ENCODE results near the gene TTC33. TPM values are rescaled to one million over a fixed set of nuclear protein-coding genes. Genes with fewer than 3 reads are reported as not detected.

TTC33 gene
- total and polyA plus RNA-seq, 2 of the 4 experiments (the other 2 are of a cell fraction), result 3.1 to 8.1 TPM

DNA sequence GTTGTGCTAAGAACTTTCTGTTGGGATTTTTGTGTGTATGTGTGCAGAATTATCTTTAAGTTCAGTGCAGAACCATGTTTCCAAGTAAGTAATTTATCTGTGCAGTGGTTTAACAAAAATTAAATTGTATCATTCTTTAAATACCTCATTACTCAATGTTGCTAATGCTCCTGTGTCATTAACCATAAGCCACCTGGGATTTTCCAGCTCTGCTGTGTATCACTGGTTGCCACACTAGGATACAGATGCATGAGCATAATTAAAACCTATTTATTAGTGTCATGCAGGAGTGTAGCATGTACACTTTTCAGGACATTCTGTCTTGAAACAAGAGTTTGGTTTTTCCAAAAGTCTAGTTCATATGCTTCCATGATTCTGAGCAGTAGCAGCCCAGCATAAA, 196.5 kb downstream of the TTC33 start:
- Histone ChIP-seq H2AFZ (replicated peaks; ENCODE audit: low read length, poor library complexity) (no peak overlapping the region), H3K27me3 (ENCODE audit: control insufficient read depth, insufficient read depth, low read length) (no peaks in the 10 kb centered on the region), H2BK20ac (ENCODE audit: low read depth, low read length) (no peak overlapping the region), H3K14ac (replicated peaks; ENCODE audit: low read depth, low read length) (0 out of 2 replicates have a peak overlapping the region, but pooled peaks have one; percentile 69), H4K20me1 (ENCODE audit: insufficient read depth, low read length) (no peaks in the 10 kb centered on the region), H3K56ac (ENCODE audit: extremely low read depth, insufficient read depth, low read length) (no peak overlapping the region), H3K4ac (ENCODE audit: low read depth, low read length) (no peak overlapping the region), H3K9me1 (ENCODE audit: insufficient read depth, low read length) (no peaks in the 10 kb centered on the region), H4K8ac (ENCODE audit: low read depth in 2 of 2, low read length in 2 of 2) (no peak overlapping the region), H3K9ac (ENCODE audit: low read depth, low read length) (no peak overlapping the region), H3K4me2 (ENCODE audit: low read depth, low read length) (no peak overlapping the region), H3K23ac (ENCODE audit: low read depth, low read length) (no peak overlapping the region), H2AK5ac (ENCODE audit: low read depth, low read length) (no peak overlapping the region), H3K4me1 (ENCODE audit: control insufficient read depth, insufficient read depth, low read length) (peaks cover 2% of the 10 kb centered on the region; the same call in 1 of the 2 replicates), H3K4me3 (ENCODE audit: insufficient read depth, low read depth, low read length) (no peak overlapping the region), H3K9me3 (ENCODE audit: control insufficient read depth, insufficient read depth, low read length) (no peaks in the 10 kb centered on the region), H3K27ac (ENCODE audit: insufficient read depth, low read length) (no peak overlapping the region), H2BK120ac (ENCODE audit: low read depth, low read length) (no peak overlapping the region), H4K5ac (ENCODE audit: low read depth, low read length) (peak overlapping the region; percentile 30; the same call in 1 of the 2 replicates), H4K91ac (ENCODE audit: insufficient read depth, low read depth, low read length) (no peak overlapping the region), H2BK15ac (ENCODE audit: low read depth, low read length) (no peak overlapping the region), H3K79me1 (ENCODE audit: low read depth in 1 of 2, low read length in 2 of 2) (no peaks in the 10 kb centered on the region), H2AK9ac (replicated peaks; ENCODE audit: low read depth, low read length, poor library complexity) (no peak overlapping the region), H2BK5ac (ENCODE audit: low read depth, low read length, poor library complexity, severe bottlenecking) (peak overlapping the region; percentile 38), H3K36me3 (ENCODE audit: control insufficient read depth, insufficient read depth, low read length) (no peaks in the 10 kb centered on the region), H3K18ac (ENCODE audit: low read depth, low read length) (peak overlapping the region; percentile 32; the same call in 1 of the 2 replicates)
- ATAC-seq (ENCODE audit: low read depth) (no peak; the same call in 1 of the 2 replicates), DNase-seq (no peak)
- POLR2A ChIA-PET (ENCODE audit: unreplicated experiment), result no interaction called here
- TF ChIP-seq POLR2A (IDR thresholded peaks at IDR 0.05; ENCODE audit: low read depth, low read length) (no peak), FOS (IDR thresholded peaks at IDR 0.05; ENCODE audit: low read depth, low read length) (no peak), MXI1 (IDR thresholded peaks at IDR 0.05; ENCODE audit: borderline replicate concordance, low read depth, low read length) (no peak), SMC3 (IDR thresholded peaks at IDR 0.05; ENCODE audit: low read depth, low read length) (no peak), BHLHE40 (IDR thresholded peaks at IDR 0.05; ENCODE audit: low read depth, low read length) (no peak), MAFK (IDR thresholded peaks at IDR 0.05; ENCODE audit: low read depth, low read length) (no peak), CHD1 (IDR thresholded peaks at IDR 0.05; ENCODE audit: low read depth, low read length) (no peak), RAD21 (IDR thresholded peaks at IDR 0.05; ENCODE audit: low read length) (no peak), RFX5 (IDR thresholded peaks at IDR 0.05; ENCODE audit: low read depth, low read length) (no peak), MAZ (IDR thresholded peaks at IDR 0.05; ENCODE audit: borderline replicate concordance, low read depth, low read length) (no peak), RCOR1 (IDR thresholded peaks at IDR 0.05; ENCODE audit: insufficient replicate concordance, low read length) (no peak), NFE2L2 (IDR thresholded peaks at IDR 0.05; ENCODE audit: low read depth, low read length) (no peak)
- TF ChIP-seq, protein P1, sequence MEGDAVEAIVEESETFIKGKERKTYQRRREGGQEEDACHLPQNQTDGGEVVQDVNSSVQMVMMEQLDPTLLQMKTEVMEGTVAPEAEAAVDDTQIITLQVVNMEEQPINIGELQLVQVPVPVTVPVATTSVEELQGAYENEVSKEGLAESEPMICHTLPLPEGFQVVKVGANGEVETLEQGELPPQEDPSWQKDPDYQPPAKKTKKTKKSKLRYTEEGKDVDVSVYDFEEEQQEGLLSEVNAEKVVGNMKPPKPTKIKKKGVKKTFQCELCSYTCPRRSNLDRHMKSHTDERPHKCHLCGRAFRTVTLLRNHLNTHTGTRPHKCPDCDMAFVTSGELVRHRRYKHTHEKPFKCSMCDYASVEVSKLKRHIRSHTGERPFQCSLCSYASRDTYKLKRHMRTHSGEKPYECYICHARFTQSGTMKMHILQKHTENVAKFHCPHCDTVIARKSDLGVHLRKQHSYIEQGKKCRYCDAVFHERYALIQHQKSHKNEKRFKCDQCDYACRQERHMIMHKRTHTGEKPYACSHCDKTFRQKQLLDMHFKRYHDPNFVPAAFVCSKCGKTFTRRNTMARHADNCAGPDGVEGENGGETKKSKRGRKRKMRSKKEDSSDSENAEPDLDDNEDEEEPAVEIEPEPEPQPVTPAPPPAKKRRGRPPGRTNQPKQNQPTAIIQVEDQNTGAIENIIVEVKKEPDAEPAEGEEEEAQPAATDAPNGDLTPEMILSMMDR (conservative IDR thresholded peaks at IDR 0.05; ENCODE audit: low read depth, low read length), result no peak
- TF ChIP-seq, protein P2, sequence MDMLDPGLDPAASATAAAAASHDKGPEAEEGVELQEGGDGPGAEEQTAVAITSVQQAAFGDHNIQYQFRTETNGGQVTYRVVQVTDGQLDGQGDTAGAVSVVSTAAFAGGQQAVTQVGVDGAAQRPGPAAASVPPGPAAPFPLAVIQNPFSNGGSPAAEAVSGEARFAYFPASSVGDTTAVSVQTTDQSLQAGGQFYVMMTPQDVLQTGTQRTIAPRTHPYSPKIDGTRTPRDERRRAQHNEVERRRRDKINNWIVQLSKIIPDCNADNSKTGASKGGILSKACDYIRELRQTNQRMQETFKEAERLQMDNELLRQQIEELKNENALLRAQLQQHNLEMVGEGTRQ (IDR thresholded peaks at IDR 0.05; ENCODE audit: low read depth, low read length), result no peak
- TF ChIP-seq, protein P3, sequence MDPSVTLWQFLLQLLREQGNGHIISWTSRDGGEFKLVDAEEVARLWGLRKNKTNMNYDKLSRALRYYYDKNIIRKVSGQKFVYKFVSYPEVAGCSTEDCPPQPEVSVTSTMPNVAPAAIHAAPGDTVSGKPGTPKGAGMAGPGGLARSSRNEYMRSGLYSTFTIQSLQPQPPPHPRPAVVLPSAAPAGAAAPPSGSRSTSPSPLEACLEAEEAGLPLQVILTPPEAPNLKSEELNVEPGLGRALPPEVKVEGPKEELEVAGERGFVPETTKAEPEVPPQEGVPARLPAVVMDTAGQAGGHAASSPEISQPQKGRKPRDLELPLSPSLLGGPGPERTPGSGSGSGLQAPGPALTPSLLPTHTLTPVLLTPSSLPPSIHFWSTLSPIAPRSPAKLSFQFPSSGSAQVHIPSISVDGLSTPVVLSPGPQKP (IDR thresholded peaks at IDR 0.05; ENCODE audit: borderline replicate concordance, low read depth, low read length), result no peak
- intact Hi-C loops (cut with micrococcal nuclease), result no loop called here
- CTCF ChIA-PET, result no interaction called here
- BruUV-seq (replicated peaks), result no TSS peak
- in situ Hi-C loops (cut with MboI; ENCODE audit: low sequenced_read_pairs), result no loop called here
- dilution Hi-C loops (cut with HindIII; ENCODE audit: low sequenced_read_pairs, unreplicated experiment), result no loop called here

Measured in IMR-90 (cell line).